Measurements from ENCODE around the gene GLUL.

DNA sequence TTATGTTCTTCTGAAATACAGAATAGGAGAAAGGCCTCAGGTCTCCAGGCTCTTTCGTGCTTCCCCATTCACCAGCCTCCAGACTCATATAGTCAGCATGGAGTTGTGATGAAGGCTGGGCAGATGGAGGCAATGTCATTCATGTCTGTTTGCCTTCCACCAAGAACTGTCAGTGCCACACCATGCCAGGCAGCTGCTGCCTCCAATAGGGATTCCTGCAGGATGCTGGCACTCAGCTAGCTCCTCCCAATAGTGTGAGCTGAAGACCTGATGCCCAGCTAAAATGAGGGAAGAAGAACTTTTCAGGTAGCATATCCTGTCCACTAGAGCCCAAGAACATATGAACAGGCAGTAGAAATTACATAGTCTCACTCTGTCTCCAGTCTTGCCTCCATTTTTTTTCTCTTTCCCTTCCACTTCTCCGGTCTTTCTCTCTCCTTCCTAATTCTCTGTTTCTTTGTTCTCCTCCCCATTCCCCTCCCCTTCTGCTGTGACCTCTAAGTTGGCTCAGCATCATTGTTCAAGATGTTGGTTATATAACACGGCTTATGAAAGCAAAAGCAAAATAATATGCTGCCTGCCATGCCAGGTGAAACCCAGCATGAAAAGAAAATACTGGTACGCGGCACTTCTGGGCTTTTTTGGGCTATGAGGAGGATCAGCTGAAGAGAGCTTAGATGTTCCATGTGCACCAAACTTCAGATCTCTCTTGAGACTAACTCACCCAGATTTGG lies 17.3 kb downstream of the GLUL start:
- no peak for TF ChIP-seq EP300 (IDR thresholded peaks at IDR 0.05)
- TF ChIP-seq, protein P1, sequence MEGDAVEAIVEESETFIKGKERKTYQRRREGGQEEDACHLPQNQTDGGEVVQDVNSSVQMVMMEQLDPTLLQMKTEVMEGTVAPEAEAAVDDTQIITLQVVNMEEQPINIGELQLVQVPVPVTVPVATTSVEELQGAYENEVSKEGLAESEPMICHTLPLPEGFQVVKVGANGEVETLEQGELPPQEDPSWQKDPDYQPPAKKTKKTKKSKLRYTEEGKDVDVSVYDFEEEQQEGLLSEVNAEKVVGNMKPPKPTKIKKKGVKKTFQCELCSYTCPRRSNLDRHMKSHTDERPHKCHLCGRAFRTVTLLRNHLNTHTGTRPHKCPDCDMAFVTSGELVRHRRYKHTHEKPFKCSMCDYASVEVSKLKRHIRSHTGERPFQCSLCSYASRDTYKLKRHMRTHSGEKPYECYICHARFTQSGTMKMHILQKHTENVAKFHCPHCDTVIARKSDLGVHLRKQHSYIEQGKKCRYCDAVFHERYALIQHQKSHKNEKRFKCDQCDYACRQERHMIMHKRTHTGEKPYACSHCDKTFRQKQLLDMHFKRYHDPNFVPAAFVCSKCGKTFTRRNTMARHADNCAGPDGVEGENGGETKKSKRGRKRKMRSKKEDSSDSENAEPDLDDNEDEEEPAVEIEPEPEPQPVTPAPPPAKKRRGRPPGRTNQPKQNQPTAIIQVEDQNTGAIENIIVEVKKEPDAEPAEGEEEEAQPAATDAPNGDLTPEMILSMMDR (IDR thresholded peaks at IDR 0.05) = no peak
